Measurements from ENCODE around the gene SLC25A15. TPM values are rescaled to one million over a fixed set of nuclear protein-coding genes. Genes with fewer than 3 reads are reported as not detected.

SLC25A15 gene
- 1 to 10 TPM; 5.5 to 7.4 (median 5.7) TPM for total RNA-seq

GRCh38 chr13:40789275-40790153 lies at the start of gene SLC25A15:
SLC25A15 (plus strand) TSS chr13:40789611; CDS start chr13:40793227, 3,616 bp downstream.
- ATAC-seq (ENCODE audit: low FRiP score) (peak; percentile 94), DNase-seq (ENCODE audit: low spot score) (no peak)
- no peak for TF ChIP-seq CTCF (IDR thresholded peaks at IDR 0.05)

DNA sequence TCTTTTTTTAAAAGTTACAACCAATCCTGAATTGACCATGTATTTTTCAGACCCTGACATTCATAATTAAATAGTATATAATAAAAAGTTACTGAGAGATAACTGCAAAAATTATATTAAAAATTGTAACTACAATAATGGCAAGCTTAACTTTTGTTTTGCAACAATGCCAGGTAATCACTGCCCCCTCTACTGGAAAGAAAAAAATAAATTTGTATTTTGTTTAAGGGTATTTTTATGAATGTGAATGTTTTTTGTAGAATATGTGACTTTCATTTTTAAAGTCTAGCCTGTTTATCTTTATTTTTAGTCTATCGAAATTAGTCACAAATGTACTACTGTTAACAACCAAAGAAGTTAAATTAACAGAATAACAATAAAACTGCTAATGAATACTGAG lies 40.1 kb upstream of the SLC25A15 start:
- ATAC-seq (ENCODE audit: low FRiP score) (no peak), DNase-seq (ENCODE audit: low spot score) (no peak)
- no peak for TF ChIP-seq CTCF (IDR thresholded peaks at IDR 0.05)

DNA sequence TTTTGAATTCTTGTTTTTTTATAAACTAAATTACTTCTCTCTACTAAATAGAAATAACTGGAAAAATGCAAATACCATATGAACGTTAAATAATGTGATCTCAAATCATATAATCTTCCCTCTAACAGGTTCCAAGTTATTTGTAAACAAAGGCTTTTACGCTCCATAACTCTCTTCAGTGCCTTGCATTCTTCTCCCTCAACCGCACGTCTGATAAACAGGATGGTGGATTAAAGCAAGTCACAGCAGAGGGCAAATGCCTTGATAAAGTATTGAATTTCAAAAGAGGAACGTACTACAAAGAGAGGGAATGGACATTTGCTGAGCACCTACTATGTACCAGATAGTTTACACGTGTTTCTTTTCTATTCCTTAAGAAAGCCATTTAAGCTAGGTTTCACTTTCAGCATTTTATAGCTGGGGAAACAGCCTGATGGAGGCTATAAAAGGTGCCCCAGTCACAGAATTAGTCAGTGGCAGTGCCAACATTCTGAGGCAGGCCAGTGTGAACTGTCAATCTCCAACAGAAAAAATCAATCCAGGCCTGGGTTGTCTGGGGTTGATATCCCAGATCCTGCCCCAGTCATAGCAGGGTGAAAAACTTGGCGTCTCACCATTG lies 34.2 kb upstream of the SLC25A15 start:
- DNase-seq (ENCODE audit: low spot score) (no peak), ATAC-seq (ENCODE audit: low FRiP score) (no peak)
- TF ChIP-seq CTCF (IDR thresholded peaks at IDR 0.05), result no peak

- no peak for TF ChIP-seq CTCF (IDR thresholded peaks at IDR 0.05)
- no peak for ATAC-seq (ENCODE audit: low FRiP score)
These were observed 33.4 kb upstream of the SLC25A15 start for GRCh38 chr13:40756042-40756441.

DNA sequence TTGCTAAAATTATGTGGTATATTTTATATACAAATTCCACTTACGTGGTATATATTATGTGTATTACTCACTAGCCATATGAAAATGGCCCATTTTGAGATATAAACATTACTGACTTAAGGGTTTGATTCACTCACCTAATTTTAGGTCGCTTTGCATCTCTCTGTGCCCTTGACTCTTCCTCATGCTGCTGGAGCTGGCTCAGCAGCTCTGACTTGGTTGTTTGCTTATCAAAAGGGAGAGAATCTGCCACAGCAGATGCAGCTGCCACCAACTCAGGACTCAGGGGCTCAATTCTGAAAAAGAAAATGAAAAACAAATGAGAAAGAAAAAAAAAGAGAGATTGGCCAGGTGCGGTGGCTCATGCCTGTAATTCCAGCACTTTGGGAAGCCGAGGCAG lies 30.6 kb upstream of the SLC25A15 start:
- no peak for TF ChIP-seq CTCF (IDR thresholded peaks at IDR 0.05)
- DNase-seq (ENCODE audit: low spot score) (no peak), ATAC-seq (ENCODE audit: low FRiP score) (no peak)

More at GRCh38 chr13:40756042-40756441, 33.4 kb upstream of the SLC25A15 start:
- DNase-seq (ENCODE audit: low spot score), result no peak

- ATAC-seq (ENCODE audit: low FRiP score) (no peak), DNase-seq (ENCODE audit: low spot score) (no peak)
- TF ChIP-seq CTCF (IDR thresholded peaks at IDR 0.05), result no peak
These were observed 26.6 kb upstream of the SLC25A15 start for GRCh38 chr13:40762849-40763248.

Data from omental fat pad (tissue), 4 donors.